Subcutaneous abdominal adipose tissue (tissue), 5 donors: ENCODE results near the gene RAP1GAP.

Source experiments
- H3K27ac ChIP-seq: one replicate; pipeline ENCODE4 v1.7.0; 2013; ENCODE audit warnings: low read depth, mild to moderate bottlenecking, inconsistent platforms, low read length, moderate library complexity
- H3K27me3 ChIP-seq, 5 donors: one replicate each; pipeline ENCODE4 v1.7.0; 2013; ENCODE audit warnings: low read length in 5 of 5, inconsistent platforms in 1 of 5; ENCODE audit not compliant: control insufficient read depth in 5 of 5, insufficient read depth in 4 of 5
- H3K36me3 ChIP-seq, 5 donors: one replicate each; pipeline ENCODE4 v1.7.0; 2013; ENCODE audit warnings: low read length in 5 of 5; ENCODE audit not compliant: control insufficient read depth in 5 of 5, insufficient read depth in 5 of 5
- H3K4me1 ChIP-seq, 5 donors: one replicate each; pipeline ENCODE4 v1.7.0; 2013; ENCODE audit warnings: low read length in 5 of 5, mild to moderate bottlenecking in 3 of 5, moderate library complexity in 1 of 5; ENCODE audit not compliant: control insufficient read depth in 5 of 5, insufficient read depth in 5 of 5
- H3K4me3 ChIP-seq, 5 donors: one replicate each; pipeline ENCODE4 v1.7.0; 2013; ENCODE audit warnings: low read length in 5 of 5, low read depth in 1 of 5
- H3K9ac ChIP-seq, 5 donors: one replicate each; pipeline ENCODE4 v1.7.0; 2013; ENCODE audit warnings: low read length in 5 of 5, mild to moderate bottlenecking in 4 of 5, moderate library complexity in 3 of 5
- H3K9me3 ChIP-seq, 5 donors: one replicate each; pipeline ENCODE4 v1.7.0; 2013; ENCODE audit warnings: low read length in 5 of 5; ENCODE audit not compliant: control insufficient read depth in 5 of 5
- donor health status: healthy.
- donor health status: healthy.
- donor health status: healthy.
- donor health status: healthy.
- donor health status: healthy.

The RAP1GAP gene

GRCh38 chr1:21669258-21670058, at the start of gene RAP1GAP:
RAP1GAP (minus strand) TSS chr1:21669357; CDS start chr1:21620032, 49,325 bp downstream.
- peaks cover 6 to 43% (median 41%) of the 10 kb centered on the region in 5 donors for H3K4me1 ChIP-seq
- no peak within 1 kb of the TSS for H3K27ac ChIP-seq
- no peaks in the 10 kb centered on the region for H3K36me3 ChIP-seq
- peak within 1 kb of the TSS in 4 of 5 donors; percentile 13 to 59 (median 40) for H3K4me3 ChIP-seq
- no peaks in the 10 kb centered on the region for H3K9me3 ChIP-seq
- H3K27me3 ChIP-seq: peaks cover 27 to 57% (median 47%) of the 10 kb centered on the region in 5 donors
- no peak within 1 kb of the TSS for H3K9ac ChIP-seq

DNA sequence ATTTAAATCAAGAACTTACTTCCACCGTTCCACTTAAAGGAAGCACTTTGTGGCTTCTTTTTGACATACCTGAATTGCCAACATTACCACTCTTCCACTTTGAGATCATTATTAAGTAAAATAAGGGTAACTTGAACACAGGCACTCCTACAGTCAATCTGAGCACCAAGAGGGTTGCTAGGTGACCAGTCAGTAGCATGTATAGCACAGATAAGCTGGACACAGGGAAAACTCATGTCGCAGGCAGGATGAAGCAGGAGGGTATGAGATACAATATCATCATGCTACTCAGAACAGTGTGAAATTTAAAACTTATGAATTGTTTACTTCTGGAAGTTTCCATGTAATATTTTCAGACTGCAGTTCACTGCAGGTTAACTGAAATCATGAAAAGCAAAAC, 47.0 kb upstream of the RAP1GAP start:
- Histone ChIP-seq H3K9ac (no peak overlapping the region), H3K36me3 (peaks cover 31 to 88% (median 69%) of the 10 kb centered on the region in 5 donors), H3K27me3 (no peaks in the 10 kb centered on the region), H3K4me1 (peaks cover 0 to 4% (median 0%) of the 10 kb centered on the region in 5 donors), H3K4me3 (no peak overlapping the region), H3K9me3 (no peaks in the 10 kb centered on the region), H3K27ac (no peak overlapping the region)

GRCh38 chr1:21707891-21708290, 38.7 kb upstream of the RAP1GAP start:
- H3K4me1 ChIP-seq: peaks cover 2 to 11% (median 4%) of the 10 kb centered on the region in 5 donors
- no peaks in the 10 kb centered on the region for H3K27me3 ChIP-seq
- H3K36me3 ChIP-seq: peaks cover 24 to 55% (median 38%) of the 10 kb centered on the region in 5 donors
- H3K9me3 ChIP-seq: no peaks in the 10 kb centered on the region
- no peak overlapping the region for H3K9ac ChIP-seq
- H3K27ac ChIP-seq: no peak overlapping the region
- H3K4me3 ChIP-seq: no peak overlapping the region

- Histone ChIP-seq H3K4me3 (no peak overlapping the region), H3K27ac (no peak overlapping the region), H3K4me1 (peaks cover 2 to 12% (median 4%) of the 10 kb centered on the region in 5 donors), H3K9ac (no peak overlapping the region), H3K27me3 (no peaks in the 10 kb centered on the region), H3K36me3 (peaks cover 27 to 55% (median 39%) of the 10 kb centered on the region in 5 donors), H3K9me3 (no peaks in the 10 kb centered on the region)
Measured at GRCh38 chr1:21707086-21707840, 38.1 kb upstream of the RAP1GAP start.

- Histone ChIP-seq H3K27ac (peak overlapping the region; percentile 71), H3K9ac (no peak overlapping the region), H3K4me3 (no peak overlapping the region), H3K36me3 (peaks cover 34 to 54% (median 40%) of the 10 kb centered on the region in 5 donors), H3K4me1 (peaks cover 2 to 12% (median 4%) of the 10 kb centered on the region in 5 donors), H3K27me3 (no peaks in the 10 kb centered on the region), H3K9me3 (no peaks in the 10 kb centered on the region)
Measured at GRCh38 chr1:21706151-21706835, 37.1 kb upstream of the RAP1GAP start.

- H3K36me3 ChIP-seq: peaks cover 34 to 57% (median 45%) of the 10 kb centered on the region in 5 donors
Measured at GRCh38 chr1:21705303-21705980, 36.3 kb upstream of the RAP1GAP start.

GRCh38 chr1:21704145-21704544, 35.0 kb upstream of the RAP1GAP start:
- no peak overlapping the region for H3K9ac ChIP-seq
- peaks cover 33 to 60% (median 53%) of the 10 kb centered on the region in 5 donors for H3K36me3 ChIP-seq
- peaks cover 2 to 12% (median 4%) of the 10 kb centered on the region in 5 donors for H3K4me1 ChIP-seq
- H3K9me3 ChIP-seq: no peaks in the 10 kb centered on the region
- H3K27me3 ChIP-seq: no peaks in the 10 kb centered on the region
- H3K4me3 ChIP-seq: no peak overlapping the region
- no peak overlapping the region for H3K27ac ChIP-seq

More at GRCh38 chr1:21705303-21705980, 36.3 kb upstream of the RAP1GAP start:
- Histone ChIP-seq H3K27ac (no peak overlapping the region), H3K9ac (no peak overlapping the region), H3K4me3 (no peak overlapping the region), H3K9me3 (no peaks in the 10 kb centered on the region), H3K4me1 (peaks cover 2 to 12% (median 4%) of the 10 kb centered on the region in 5 donors), H3K27me3 (no peaks in the 10 kb centered on the region)

- Histone ChIP-seq H3K27ac (no peak overlapping the region), H3K4me3 (no peak overlapping the region), H3K27me3 (no peaks in the 10 kb centered on the region), H3K4me1 (peaks cover 2 to 12% (median 4%) of the 10 kb centered on the region in 5 donors), H3K9ac (no peak overlapping the region), H3K36me3 (peaks cover 32 to 65% (median 53%) of the 10 kb centered on the region in 5 donors), H3K9me3 (no peaks in the 10 kb centered on the region)
Measured at GRCh38 chr1:21703318-21703963, 34.3 kb upstream of the RAP1GAP start.

GRCh38 chr1:21702780-21703179, 33.6 kb upstream of the RAP1GAP start:
- peak overlapping the region in 1 of 5 donors; percentile 6 for H3K9ac ChIP-seq
- no peaks in the 10 kb centered on the region for H3K9me3 ChIP-seq
- no peak overlapping the region for H3K27ac ChIP-seq
- H3K4me1 ChIP-seq: peaks cover 2 to 12% (median 4%) of the 10 kb centered on the region in 5 donors
- peaks cover 32 to 59% (median 51%) of the 10 kb centered on the region in 5 donors for H3K36me3 ChIP-seq
- H3K27me3 ChIP-seq: no peaks in the 10 kb centered on the region
- no peak overlapping the region for H3K4me3 ChIP-seq
